Measurements from ENCODE around the gene PPM1B.
"Not testable (repeated sequence)": the region's sequence is repeated elsewhere in the genome, so short reads cannot be mapped to it uniquely, and the experiment has no call there.

PPM1B gene

DNA sequence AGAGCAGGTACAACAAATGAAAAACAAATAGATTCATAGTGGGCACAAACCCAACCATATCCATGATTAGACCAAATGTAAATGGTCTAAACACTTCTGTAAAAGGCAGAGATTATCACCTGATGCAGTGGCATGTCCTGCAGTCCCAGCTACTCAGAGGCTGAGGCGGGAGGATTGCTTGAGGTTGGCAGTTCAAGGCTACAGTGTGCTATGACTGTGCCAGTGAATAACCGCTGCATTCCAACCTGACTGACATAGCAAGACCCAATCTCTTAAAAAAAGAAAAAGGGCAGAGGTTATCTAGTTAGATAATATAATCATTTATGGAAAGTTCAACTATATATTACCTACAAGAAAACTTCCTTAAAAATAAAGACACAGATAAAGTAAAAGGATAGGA is 85.3 kb downstream of the PPM1B start:
- DNase-seq (ENCODE audit: low read depth), result no peak

DNA sequence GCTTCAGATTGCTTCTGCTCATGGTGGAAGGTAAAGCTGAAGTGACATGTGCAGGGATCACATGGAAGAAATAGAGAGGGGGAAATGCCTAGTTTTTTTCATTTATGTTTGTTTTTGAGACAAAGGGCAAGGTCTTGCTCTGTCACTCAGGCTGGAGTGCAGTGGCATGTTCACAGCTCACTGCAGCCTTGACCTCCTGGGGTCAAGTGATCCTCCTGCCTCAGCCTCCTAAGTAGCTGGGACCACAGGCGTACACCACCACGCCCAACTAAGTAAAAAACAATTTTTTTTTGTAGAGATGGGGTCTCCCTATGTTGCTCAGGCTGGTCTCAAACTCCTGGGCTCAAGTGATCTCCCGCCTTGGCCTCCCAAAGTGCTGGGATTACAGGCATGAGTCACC is 87.0 kb downstream of the PPM1B start:
- DNase-seq (ENCODE audit: low read depth), result not testable (repeated sequence)

- not testable (repeated sequence) for DNase-seq (ENCODE audit: low read depth)
Measured at GRCh38 chr2:44257802-44258201, 89.1 kb downstream of the PPM1B start.

GRCh38 chr2:44267269-44267795 is 98.7 kb downstream of the PPM1B start:
- no peak for DNase-seq (ENCODE audit: low read depth)

DNA sequence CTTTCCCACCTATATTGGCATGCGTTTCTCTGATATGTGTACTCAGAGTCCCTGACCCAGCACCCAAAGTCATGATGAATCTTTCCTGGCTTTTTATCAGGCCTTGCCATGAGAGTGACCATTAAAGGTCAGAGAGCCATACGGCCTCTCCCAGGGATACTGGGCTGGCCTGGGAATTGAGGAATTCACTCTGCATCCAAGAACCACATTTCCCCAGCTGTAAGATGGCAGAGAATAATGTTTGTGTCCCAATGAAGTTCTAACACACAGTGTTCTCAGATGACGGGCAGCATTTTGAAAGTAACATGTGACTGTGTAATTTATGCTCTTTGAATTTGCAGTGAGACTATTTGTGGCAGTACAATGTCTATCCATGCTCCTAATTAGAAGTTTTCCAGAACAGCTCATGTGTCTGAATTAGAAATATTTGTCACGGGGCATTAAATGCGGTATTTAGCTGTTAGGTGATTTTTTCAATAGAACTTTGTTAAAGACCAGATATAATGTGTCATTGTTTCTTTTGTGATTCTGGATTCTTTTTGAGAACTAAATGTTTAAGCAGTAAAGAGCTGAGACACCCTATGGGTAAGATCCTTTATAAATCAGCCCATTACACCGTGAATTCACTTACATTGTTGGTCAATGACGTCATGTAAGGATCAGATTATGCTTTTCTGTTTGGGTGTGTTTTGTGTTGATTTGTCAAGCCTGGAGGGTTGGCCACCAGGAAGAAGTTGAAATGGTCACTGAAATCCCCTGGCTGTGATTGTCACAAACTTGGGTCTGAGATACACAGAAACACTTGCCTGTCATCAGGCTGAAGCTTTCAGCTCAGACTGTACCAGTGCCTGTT is 99.3 kb downstream of the PPM1B start:
- no peak for DNase-seq (ENCODE audit: low read depth)

GRCh38 chr2:44269831-44270230 is 101.2 kb downstream of the PPM1B start:
- DNase-seq (ENCODE audit: low read depth), result no peak

GRCh38 chr2:44271296-44271695 is 102.6 kb downstream of the PPM1B start:
- DNase-seq (ENCODE audit: low read depth), result no peak

GRCh38 chr2:44273076-44273475 is 104.4 kb downstream of the PPM1B start:
- DNase-seq (ENCODE audit: low read depth), result no peak

GRCh38 chr2:44273596-44273995 is 104.9 kb downstream of the PPM1B start:
- no peak for DNase-seq (ENCODE audit: low read depth)

- no peak for DNase-seq (ENCODE audit: low read depth)
Measured at GRCh38 chr2:44275927-44276303, 107.2 kb downstream of the PPM1B start.

GRCh38 chr2:44277541-44277940 is 108.9 kb downstream of the PPM1B start:
- DNase-seq (ENCODE audit: low read depth), result no peak

DNA sequence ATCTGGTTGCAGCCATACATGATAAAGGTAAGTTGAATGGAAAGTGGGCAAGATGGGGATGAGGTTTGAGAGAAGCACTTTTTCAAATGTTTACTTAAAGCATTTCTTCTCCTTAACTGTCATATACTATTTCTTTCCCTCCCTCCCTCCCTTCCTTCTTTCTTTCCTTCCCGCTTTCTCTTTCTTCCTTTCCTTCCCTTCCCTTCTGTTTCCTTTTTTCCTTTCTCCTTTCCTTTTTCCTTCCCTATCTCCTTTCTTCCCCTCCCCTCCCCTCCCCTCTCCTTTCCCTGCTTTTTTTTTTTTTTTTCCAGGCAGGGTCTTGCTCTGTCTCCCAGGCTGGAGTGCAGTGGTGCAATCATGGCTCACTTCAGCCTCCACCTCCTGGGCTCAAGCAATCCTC is 112.2 kb downstream of the PPM1B start:
- no peak for DNase-seq (ENCODE audit: low read depth)
